ENCODE measurements around the gene GALM.
"Not testable (repeated sequence)": the region's sequence is repeated elsewhere in the genome, so short reads cannot be mapped to it uniquely, and the experiment has no call there.

Gene GALM

DNA sequence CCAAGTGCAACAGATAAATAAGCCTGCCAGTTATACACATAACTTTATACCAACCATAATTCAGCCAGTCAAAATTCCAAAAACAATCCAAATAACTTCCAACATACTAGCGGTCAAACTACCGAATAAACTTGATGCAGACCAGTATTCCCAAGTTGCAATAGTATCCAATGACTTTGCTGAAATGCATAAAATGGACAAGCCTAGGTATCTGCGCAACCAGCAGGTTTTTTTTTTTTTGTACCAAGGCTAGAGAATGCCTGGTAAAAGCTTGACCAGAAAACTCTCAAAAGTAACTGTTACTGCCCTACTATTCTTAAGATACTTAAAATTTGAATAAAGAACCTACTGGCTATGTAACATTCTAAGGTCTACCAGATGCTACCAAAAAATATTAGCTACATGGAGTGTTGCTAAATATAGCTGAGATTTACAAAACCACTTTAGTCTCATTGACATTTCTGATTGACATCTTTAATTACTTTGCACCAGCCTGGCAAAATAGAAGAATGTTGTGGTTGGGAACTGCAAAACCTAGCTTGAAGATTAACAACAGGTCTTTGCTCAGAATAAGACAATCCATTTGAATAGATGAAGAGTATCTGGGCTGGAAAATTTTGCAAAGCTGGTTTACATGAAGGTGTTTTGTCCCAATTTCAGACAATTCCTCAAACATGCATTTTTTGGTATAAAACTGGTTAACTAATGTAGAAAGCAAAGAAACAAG lies 77.9 kb downstream of the GALM start:
- no peak for DNase-seq

DNA sequence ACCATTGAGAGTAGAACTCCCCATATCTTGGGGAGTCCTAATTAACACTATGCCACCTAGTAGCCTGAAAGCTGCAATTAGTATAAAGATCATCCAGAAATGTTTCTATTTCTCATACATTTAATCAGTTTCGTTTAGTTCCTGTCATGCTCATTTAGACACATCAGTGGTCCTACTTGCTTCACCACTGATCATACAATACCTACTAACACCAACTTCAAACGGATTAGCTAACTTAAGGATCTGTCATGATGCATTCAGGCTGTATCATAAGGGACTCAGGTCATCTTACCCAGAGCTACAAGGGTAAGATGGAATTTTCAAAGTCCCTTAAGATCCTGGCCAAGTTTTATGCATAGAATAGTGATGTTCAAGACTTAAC lies 78.5 kb downstream of the GALM start:
- no peak for DNase-seq

DNA sequence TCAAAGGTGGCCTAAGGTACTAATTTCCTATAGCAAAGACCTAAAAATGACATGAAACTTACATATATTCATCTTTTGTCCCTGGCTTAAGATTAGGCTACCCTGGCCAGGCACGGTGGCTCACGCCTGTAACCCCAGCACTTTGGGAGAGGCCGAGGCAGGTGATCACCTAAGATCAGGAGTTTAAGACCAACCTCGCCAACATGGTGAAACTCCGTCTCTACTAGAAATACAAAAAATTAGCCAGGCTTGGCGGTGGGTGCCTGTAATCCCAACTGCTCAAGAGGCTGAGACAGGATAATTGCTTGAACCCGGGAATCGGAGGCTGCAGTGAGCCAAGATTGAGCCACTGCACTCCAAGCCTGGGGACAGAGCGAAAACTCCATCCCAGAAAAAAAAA lies 79.4 kb downstream of the GALM start:
- DNase-seq: no peak

DNA sequence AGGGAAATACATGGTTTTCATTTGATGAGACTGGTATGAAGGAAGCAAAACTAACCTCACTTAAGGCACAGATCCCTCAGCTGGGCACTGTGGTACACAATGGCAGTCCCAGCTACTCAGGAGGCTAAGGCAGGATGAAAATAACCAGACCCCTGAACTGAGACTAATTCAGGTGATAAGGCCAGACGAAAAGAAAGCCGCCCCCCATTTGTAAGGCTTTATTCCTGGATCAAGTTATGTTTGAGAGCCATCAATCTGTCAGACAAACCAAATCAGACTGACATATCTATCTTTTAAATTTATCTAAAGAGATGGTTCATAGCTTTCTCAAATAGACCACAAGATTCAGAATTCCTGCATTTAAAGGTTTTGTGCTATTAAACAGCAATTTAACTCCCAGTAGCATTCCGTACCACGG lies 81.1 kb downstream of the GALM start:
- DNase-seq: no peak

DNA sequence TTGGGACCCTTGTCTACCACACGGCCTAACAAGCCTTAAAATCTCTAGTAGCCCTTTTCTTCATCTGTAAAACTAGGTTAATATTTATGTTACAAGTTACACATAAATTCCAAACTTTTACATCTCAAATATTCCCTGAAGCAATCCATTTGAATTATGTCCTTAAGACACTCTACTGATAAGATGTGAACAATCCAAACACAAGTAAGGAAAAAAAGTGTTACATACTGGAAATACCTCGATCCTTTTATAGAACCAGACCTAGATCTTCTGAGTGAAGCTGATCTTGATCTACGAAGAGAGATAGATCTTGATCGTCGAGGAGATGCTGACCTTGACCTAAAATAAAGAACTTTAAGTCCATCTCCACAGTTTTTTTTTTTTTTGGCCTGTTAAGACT lies 81.9 kb downstream of the GALM start:
- DNase-seq: no peak

DNA sequence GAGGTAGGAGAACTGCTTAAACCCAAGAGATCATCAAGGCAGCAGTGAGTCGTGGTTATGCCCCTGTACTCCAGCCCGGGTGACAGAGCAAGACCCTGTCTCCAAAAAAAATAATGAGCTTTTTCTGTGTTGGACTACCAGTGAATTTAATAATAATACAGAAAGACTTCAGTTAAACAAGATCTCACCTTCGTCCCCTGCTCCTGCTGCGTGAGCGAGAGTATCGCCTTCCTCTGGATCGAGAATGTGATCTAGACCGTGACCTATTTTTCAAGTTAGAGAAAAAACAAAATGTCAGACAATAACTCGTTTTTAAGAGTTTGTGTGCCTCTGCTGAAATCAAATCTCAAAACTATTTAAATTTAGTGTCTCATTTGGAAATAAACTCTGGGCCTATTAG lies 82.5 kb downstream of the GALM start:
- DNase-seq: no peak

DNA sequence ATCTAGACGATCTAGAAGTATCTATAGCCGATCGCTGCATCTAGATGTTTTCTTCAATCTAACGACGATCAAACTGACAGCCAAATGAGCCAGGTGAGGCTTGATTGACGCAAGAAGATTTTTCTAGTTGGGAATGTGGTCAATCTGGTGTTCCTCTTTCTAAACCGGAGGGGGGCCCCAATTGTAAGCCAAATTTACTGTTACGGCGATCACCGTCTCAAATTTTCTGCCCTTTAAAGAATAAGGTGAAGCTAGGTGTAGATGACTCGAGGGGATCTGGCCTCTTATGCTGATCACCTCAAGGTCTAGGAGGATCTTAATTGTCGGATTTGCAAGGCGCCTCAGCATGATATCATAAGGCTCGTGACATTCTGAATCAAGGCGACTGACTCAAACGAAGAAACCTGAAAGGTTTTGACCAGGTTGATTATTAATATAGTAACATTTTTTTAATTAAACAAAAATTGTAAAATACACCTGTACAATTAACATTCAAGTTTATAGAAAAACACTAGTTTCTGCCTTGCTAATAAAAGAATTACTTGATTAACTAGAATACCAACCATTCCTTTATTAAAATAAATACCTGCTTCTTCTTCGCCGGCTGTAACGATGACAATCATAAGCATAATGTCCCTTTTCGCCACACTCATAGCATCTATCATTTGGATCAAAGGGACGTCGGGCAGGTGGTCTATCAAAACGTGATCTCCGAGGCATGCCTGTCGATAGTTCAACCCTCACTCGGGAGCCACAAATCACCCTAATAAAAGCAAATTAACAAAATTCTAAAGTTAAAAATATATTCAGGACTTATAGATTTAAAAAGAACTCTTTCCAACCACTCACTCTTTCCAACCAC lies 83.3 kb downstream of the GALM start:
- no peak for DNase-seq

DNA sequence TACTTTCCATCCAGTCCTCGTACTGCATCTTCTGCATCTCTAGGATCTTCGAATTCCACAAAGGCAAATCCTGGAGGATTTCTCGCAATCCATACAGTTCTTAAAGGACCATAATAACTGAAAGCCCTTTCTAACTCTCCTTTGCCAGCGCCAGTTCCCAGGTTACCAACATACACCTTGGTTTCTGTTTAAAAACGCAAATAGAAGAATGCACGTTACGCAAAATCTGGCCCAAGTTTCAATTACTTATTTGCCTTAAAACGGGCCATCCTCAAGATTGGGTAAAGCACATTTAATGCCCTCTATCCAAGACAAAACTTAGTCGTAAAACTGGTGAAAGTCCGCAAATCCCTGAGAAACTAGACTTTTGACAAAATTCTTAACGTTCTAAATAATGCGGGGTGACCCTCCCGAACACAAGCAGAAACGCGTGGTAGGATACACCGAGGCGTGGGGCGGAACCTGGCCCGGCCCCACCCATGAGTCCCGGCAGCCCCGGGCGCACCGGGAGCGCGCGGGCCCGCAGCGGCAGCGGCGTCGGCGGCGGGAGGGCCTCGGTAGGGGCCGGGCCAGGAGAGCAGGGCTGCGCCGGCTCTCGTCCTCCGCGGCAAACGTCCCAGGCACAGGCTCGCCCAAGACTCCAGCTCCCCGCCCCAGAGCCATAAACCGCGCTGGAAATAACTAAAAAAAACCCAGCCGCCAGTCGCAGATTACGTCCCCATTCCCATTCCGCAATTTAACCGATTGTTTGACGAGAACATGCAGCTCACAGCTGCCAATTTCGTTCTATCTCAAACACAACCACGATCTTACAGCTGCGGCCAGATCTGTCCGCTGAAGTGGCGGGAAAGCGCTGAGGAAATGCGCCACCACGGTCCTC lies 84.3 kb downstream of the GALM start:
- DNase-seq: peak; percentile 36 to 49

DNA sequence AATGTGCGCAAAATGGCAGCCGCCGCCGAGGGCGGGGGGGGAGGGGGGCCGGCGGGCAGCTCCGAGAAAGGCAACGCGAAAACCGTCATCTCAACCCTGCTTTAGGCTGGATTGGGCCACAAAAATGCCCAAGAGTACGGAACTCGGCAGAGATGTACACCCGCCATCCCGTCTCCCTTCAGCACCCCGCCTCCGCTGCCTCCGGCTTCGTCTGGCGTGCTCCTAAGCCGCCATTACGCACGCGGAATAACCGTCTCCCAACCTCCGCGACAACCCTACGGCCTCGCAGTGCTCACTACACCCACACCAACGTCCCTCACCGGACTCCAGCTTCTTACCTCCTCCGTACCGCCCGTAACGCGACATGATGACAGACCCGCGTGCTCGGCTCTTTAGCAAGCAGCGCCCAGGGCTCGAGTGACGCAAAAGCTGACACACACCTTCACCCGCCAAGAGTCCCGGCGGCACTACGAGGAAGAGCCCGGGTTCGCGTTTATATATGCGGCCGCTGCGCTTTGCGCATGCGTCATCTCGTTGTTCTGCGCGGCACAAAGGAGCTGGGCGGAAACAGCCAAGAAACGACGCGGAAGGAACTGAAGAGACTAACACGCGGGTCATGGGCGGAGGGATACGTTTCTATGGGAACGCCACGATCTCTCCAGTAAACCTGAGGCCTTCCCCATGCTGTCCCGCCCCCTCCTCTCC lies 85.1 kb downstream of the GALM start, which contains the start of gene SRSF7:
Gene SRSF7, minus strand, starts transcription at position 471 of the 705 bp plus-strand sequence. Its CDS starts 105 bp downstream, at position 366.
- peak; percentile 99 to 100 for DNase-seq

DNA sequence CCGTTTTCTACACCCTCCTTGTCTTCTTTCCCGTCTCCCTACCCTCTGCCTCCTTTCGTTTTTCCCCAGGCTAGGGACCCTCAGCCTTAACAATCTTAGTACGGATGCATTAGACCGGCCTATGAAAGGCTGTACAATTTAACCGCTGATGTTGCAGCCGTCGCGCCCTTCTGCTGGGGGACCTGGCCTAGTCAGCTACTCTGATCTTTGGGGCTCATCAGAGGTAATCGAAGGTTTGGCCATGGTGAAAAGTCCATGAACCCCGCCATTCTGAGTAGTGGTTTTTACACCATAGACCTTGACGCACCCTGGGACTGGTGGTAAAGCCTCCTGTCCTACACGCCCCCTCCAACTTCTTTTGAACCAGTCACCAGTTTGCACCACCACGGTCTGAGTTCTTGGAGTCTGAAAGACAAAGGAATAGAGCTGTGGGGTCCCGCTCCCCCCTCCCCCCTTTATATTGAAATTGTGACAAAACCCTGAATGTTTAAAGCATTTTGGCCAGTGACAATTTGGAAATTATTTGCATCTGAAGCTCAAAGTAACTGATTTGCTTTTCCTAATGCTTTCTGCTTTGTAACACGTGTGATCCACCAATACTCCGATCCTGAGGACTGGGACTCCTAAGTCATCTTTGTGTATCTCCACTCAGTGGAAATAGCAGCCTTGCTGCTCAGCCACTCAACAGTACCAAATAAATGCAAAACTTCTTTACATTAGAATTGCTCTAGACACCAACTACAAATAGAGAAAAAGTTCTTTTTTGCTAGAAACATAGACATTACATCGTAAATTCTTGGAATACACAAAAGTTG lies 85.9 kb downstream of the GALM start:
- DNase-seq: peak in 1 of 2 experiments; percentile 59

DNA sequence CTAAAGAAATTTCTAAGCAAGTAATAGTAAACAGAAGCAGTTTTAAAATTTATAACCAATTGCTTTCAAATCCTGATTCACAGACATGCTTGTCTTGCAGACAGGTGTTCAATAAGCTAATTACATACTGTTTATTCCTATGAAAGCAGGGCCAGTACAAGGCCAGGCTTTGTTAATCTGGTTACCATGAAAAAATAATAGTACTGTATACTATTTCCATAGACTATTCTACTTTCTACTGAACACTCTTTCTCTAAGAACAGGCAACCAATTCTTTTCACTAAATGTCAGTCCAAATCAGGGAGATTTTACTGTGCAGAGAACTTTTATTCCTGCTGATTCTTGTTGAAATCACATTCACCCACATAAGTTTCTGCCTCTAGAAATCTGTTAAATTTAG lies 88.1 kb downstream of the GALM start:
- DNase-seq: no peak

DNA sequence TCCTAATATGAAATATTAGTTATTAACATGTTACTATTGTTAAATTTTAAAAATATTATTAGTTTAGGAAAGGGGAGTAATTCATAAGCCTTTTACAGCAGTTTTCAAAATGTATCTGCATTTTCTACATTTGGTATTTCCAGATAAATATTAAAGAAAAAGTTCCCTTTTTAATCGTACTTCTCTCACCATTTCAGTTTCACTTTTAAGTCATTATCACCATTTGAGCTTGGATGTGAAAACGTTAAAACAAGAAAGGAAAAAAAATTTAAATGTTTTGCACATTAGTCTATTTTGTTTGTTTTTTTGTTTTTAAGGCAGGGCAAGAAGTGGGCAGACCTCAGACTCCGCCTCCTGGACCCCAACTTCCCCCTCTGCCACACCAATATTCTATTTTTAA lies 88.6 kb downstream of the GALM start:
- no peak for DNase-seq

DNA sequence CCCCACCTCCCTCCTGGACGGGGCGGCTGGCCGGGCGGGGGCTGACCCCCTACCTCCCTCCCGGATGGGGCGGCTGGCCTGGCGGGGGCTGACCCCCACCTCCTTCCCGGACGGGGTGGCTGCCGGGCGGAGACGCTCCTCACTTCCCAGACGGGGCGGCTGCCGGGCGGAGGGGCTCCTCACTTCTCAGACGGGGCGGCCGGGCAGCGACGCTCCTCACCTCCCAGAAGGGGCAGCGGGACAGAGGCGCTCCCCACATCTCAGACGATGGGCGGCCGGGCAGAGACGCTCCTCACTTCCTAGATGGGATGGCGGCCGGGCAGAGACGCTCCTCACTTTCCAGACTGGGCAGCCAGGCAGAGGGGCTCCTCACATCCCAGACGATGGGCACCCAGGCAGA lies 90.0 kb downstream of the GALM start:
- DNase-seq: not testable (repeated sequence)

DNA sequence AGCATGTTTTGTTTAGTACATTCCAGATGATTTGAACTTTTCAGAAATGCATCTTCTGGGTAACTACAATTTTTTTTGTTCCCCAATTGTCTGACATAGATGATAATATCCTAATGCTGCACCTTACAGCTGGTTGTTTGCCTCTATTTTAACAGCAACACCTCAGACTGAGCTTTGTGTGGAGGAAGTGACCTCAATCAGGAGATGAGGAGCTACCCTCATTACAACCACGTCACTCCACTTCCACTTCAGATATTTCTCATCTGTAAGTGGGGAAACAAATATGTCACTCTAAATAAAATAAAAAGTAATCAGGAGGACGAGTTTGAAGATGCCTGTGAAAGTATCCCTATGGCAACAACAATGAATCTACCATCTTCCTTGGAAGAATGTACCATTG lies 97.3 kb downstream of the GALM start:
- no peak for DNase-seq

DNA sequence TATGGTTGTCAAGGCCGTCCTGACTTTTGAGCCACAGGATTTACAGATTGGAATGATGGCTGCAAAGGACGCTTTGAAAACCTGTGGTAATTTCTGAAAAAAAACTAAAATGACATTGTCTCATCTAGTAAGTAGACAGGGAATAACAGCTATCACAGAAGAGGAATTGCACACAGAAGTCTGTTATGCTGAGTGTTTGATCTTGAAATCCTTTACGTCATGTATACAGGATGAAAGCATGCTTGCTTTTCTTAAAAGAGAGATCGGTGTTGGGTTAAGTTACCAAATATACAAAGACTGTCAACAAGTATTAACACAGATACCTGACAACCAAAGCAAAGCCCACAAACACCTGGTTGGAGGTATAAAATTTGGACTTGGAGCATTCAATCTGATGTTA lies 97.8 kb downstream of the GALM start:
- no peak for DNase-seq

DNA sequence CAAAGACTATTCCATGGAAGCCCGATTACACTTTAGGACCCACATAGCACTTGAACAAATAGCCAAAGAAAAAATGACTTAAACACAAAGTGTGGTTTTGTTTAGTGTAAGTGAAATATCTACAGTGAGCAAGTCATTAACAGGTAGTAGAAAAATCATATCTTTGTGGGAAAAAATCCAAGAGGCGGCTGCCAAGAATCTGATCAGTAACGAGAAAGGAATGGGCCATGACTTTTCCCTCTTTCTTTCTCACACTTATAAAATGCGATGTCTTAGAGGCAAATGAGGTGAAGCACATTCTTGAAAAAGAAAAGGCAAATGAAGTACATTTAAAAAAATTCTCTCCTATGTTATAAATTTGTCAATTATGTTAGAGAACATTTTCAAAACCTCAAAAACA lies 99.2 kb downstream of the GALM start:
- no peak for DNase-seq

DNA sequence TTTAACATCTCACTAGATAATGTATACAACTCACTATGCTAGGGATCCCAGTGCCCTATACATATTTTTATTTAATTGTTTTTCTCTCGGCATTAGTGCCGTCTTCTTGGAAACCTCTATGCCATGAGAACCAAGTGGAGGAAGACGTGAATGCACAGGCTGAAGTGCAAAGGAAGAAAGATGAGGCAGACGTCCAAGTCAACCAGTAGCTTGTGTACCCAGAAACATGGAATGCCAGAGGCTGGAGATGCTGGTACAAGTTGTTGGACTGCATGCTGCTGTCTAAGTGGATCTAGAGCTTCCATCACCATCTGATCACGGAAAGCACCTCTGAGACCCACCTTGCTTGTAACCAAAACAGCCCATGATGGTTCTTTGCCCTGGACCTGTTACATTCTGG lies 99.6 kb downstream of the GALM start:
- DNase-seq: no peak

DNA sequence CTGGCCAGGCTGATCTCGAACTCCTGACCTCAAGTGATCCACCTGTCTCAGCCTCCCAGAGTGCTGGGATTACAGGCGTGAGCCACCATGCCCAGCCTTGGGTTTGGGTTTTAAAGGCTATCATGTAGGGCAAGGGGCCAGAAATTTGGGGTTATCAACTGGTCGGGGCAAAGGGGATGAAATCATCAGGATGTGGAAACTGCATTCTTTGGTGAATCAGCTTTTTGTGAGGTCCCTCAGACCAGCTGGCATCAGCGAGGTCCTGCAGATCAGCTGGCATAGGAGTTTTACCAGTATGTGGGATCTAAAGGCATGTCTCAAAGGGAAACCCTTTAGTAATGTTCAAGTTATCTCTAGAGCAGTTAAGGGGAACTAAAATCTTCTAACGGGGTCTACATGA lies 105.7 kb downstream of the GALM start:
- DNase-seq: no peak

DNA sequence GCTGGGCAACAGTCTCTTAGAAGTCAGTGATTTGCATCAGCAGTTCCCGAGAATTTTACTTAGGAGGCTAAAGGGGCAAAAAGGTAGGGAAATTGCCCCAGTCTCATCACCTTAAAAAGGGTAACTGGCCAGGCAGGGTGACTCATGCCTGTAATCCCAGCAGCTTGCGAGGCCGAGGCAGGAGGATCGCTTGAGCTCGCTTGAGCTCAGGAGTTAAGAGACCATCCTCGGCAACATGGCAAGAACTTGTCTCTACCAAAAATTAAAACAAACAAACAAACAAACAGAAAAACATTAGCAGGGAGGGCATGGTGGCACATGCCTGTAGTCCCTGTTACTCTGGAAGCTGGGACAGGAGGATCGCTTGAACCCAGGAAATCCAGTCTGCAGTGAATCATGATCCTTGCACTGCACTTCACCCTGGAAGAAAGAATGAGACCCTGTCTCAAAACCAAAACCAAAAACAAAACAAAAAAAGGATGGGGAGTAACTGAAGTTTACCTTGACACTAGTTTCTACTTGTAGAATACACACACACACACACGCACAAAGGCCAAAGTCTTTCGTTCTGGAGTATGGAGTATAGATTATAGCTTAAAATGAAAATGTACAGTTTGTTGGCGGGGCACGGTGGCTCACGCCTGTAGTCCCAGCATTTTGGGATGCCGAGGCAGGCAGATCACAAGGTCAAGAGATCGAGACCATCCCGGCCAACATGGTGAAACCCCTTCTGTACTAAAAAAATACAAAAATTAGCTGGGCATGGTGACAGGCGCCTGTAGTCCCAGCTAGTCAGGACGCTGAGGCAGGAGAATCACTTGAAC lies 109.4 kb downstream of the GALM start:
- DNase-seq: no peak

DNA sequence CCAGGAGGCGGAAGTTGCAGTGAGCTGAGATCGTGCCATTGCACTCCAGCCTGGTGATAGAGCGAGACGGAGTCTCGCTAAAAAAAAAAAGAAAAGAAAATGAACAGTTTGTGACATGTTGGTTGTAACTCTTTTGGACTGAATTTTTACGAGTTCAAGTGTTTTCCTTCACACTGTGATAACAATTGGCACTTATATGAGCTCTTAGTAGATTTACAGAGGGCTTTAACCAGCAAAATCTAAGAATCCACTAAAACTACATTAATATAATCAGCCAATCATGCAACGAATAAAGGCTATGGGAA lies 110.0 kb downstream of the GALM start:
- DNase-seq: no peak

DNA sequence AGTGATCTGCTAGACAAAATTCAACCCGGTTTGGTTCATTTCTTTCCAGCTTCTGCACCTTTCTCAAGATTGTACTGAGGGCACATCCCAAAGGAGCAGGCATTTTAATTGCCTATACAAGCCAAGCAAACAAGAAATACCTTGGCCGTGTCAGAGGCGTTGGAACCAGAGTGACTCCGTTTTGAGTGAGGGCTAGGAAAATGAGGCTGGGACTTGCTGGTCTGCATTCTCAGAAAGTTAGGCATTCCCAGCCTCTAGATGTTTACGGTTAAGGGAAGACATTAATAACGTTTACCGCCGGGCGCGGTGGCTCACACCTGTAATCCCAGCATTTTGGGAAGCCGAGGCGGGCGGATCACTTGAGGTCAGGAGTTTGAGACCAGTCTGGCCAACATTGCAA lies 110.6 kb downstream of the GALM start:
- DNase-seq: no peak

Data from NCI-H2081 (cell line).